ENCODE measurements around the gene DNAI1.

DNA sequence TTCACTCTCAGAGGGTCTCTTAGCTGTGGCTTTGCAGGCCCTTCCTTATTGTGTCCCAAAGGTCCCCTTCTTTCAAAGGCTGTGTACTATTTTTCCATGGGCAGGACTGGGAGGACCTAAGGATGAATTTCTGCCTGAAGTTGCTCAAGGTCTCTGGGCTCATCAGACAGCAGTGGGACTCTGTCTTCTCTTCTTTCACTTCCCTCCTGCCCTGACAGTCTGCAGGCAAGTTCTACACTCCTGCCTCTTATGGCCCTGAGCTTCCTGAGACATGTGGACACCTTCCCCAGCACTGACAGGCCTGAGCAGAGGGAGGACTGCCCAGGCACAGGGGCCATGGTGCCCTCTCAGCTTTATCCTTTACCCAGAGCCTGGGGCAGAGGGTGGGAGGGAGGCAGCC is 49.4 kb downstream of the DNAI1 start:
- TF ChIP-seq POLR2A (IDR thresholded peaks at IDR 0.05) (no peak), CTCF (IDR thresholded peaks at IDR 0.05) (no peak)

Measured in esophagus squamous epithelium (tissue), 4 donors.